Panc1 (cell line): ENCODE data around the gene RGS14. TPM values are rescaled to one million over a fixed set of nuclear protein-coding genes. Genes with fewer than 3 reads are reported as not detected.

Source experiments
- ATAC-seq: fragments of 200-7000 bp; cut with Tn5 transposase; 2 replicates; pipeline ENCODE4 v1.9.1; 2020; ENCODE audit warnings: mild to moderate bottlenecking, moderate library complexity
- BruUV-seq: library from RNA; stranded (reverse); fragments of 400-500 nt; replicated peaks from 2 replicates; lab custom pipeline; 2021; lab: Mats Ljungman, UMichigan
- CTCF ChIA-PET: fragments of 300-600 bp; sonication (Branson Sonifier 250); formaldehyde crosslinking; loops from one replicate; lab custom pipeline; 2022; ENCODE audit warnings: antibody characterized with exemption; lab: Charles Lee
- POLR2A ChIA-PET: fragments of 300-600 bp; sonication (Branson Sonifier 250); formaldehyde crosslinking; loops from one replicate; lab custom pipeline; 2022; ENCODE audit warnings: antibody characterized with exemption; lab: Charles Lee
- DNase-seq: peaks from one replicate; pipeline ENCODE4 v3.0.0-alpha.2; 2010; ENCODE audit warnings: low read depth, low spot score
- H3K27ac ChIP-seq: 2 replicates; pipeline ENCODE4 v1.5.1; 2011; ENCODE audit warnings: mild to moderate bottlenecking, low read length, inconsistent platforms
- H3K27me3 ChIP-seq: fragments of 200-500 bp; sonication (Bioruptor generic); 2 replicates; pipeline ENCODE4 v1.6.0; 2014; ENCODE audit warnings: low read length, inconsistent platforms; ENCODE audit not compliant: control insufficient read depth, insufficient read depth
- H3K36me3 ChIP-seq: fragments of 200-500 bp; sonication (Bioruptor generic); 2 replicates; pipeline ENCODE4 v1.5.1; 2014; ENCODE audit warnings: inconsistent platforms, mild to moderate bottlenecking, low read length, moderate library complexity; ENCODE audit not compliant: control insufficient read depth, insufficient read depth
- H3K4me1 ChIP-seq: 2 replicates; pipeline ENCODE4 v1.5.1; 2011; ENCODE audit warnings: inconsistent platforms, mild to moderate bottlenecking, low read length, moderate library complexity; ENCODE audit not compliant: control insufficient read depth, insufficient read depth
- H3K4me3 ChIP-seq, 2 experiments: 2 replicates each; pipeline ENCODE4 v1.5.1; 2011 to 2012; ENCODE audit warnings: low read depth in 2 of 2, low read length in 2 of 2, mild to moderate bottlenecking in 2 of 2, inconsistent platforms in 1 of 2, moderate library complexity in 1 of 2
- H3K9me3 ChIP-seq: fragments of 200-500 bp; sonication (Bioruptor generic); 2 replicates; pipeline ENCODE4 v1.5.1; 2014; ENCODE audit warnings: low read depth, mild to moderate bottlenecking, inconsistent platforms, low read length, moderate library complexity; ENCODE audit not compliant: control insufficient read depth, insufficient read depth
- CTCF ChIP-seq: fragments of 450-650 bp; IDR thresholded peaks from 2 replicates; pipeline ENCODE4 v1.5.1; 2017; ENCODE audit warnings: mild to moderate bottlenecking
- POLR2AphosphoS5 ChIP-seq: IDR thresholded peaks from 2 replicates; pipeline ENCODE4 v1.6.1; 2012; ENCODE audit warnings: mild to moderate bottlenecking, low read depth, low read length, moderate library complexity
- SIN3A ChIP-seq: IDR thresholded peaks from 2 replicates; pipeline ENCODE4 v1.6.1; 2012; ENCODE audit warnings: low read depth, mild to moderate bottlenecking, low read length, moderate library complexity, borderline replicate concordance; ENCODE audit not compliant: insufficient read depth
- TCF7L2 ChIP-seq: IDR thresholded peaks from 2 replicates; pipeline ENCODE4 v1.6.1; 2011; ENCODE audit warnings: mild to moderate bottlenecking, low read depth, low read length, inconsistent platforms
- in situ Hi-C: cut with HindIII; loops from 2 replicates; pipeline ENCODE4 v1.10.0; 2016; ENCODE audit warnings: low sequenced_read_pairs, low pct_unique_long_range_greater_than_20kb
- intact Hi-C: fragments of 100-400 bp; cut with micrococcal nuclease; formaldehyde crosslinking; loops from one replicate; pipeline ENCODE4 v1.10.0; 2022; ENCODE audit not compliant: unreplicated experiment
- total RNA-seq: library from RNA; stranded (reverse); gene quantifications from one replicate; pipeline ENCODE4 v1.2.1, GENCODE V29; 2021; ENCODE audit not compliant: unreplicated experiment
- TF ChIP-seq, protein P1 (sequence below), 2 experiments: IDR thresholded peaks; 2 replicates each; pipeline ENCODE4 v1.6.1; 2011 to 2012; ENCODE audit warnings: low read depth in 2 of 2, control low read depth in 1 of 2, low read length in 1 of 2, mild to moderate bottlenecking in 1 of 2, moderate library complexity in 1 of 2; ENCODE audit not compliant: insufficient read depth in 1 of 2

The RGS14 gene
- total RNA-seq, 1 experiment from 2014 or later: 13.5 TPM

GRCh38 chr5:177346820-177347219, 10.9 kb upstream of the RGS14 start:
- peaks cover 23% of the 10 kb centered on the region for H3K4me1 ChIP-seq
- H3K9me3 ChIP-seq: no peaks in the 10 kb centered on the region
- CTCF ChIA-PET: no interaction called here
- H3K4me3 ChIP-seq: no peak overlapping the region
- peaks cover under 1% of the 10 kb centered on the region; the same call in 1 of the 2 replicates for H3K36me3 ChIP-seq
- no TSS peak for BruUV-seq
- intact Hi-C loops: no loop called here
- DNase-seq: no peak
- no peak for ATAC-seq
- no peak for TF ChIP-seq CTCF
- TF ChIP-seq, protein P1, sequence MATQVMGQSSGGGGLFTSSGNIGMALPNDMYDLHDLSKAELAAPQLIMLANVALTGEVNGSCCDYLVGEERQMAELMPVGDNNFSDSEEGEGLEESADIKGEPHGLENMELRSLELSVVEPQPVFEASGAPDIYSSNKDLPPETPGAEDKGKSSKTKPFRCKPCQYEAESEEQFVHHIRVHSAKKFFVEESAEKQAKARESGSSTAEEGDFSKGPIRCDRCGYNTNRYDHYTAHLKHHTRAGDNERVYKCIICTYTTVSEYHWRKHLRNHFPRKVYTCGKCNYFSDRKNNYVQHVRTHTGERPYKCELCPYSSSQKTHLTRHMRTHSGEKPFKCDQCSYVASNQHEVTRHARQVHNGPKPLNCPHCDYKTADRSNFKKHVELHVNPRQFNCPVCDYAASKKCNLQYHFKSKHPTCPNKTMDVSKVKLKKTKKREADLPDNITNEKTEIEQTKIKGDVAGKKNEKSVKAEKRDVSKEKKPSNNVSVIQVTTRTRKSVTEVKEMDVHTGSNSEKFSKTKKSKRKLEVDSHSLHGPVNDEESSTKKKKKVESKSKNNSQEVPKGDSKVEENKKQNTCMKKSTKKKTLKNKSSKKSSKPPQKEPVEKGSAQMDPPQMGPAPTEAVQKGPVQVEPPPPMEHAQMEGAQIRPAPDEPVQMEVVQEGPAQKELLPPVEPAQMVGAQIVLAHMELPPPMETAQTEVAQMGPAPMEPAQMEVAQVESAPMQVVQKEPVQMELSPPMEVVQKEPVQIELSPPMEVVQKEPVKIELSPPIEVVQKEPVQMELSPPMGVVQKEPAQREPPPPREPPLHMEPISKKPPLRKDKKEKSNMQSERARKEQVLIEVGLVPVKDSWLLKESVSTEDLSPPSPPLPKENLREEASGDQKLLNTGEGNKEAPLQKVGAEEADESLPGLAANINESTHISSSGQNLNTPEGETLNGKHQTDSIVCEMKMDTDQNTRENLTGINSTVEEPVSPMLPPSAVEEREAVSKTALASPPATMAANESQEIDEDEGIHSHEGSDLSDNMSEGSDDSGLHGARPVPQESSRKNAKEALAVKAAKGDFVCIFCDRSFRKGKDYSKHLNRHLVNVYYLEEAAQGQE (IDR thresholded peaks at IDR 0.05; ENCODE audit: insufficient read depth in 1 of 2, low read depth in 2 of 2, low read length in 1 of 2): no peak
- TF ChIP-seq POLR2AphosphoS5: no peak
- no peak for TF ChIP-seq TCF7L2
- TF ChIP-seq SIN3A: no peak
- POLR2A ChIA-PET: interaction anchor here (0.6 kb wide), 3 partner anchors 67 to 343 kb away, joined by 4 to 6 read pairs (median 4); no protein-coding TSS in a partner anchor
- in situ Hi-C loops: no loop called here
- no peak overlapping the region for H3K27ac ChIP-seq
- no peaks in the 10 kb centered on the region for H3K27me3 ChIP-seq

GRCh38 chr5:177347699-177348098, 10.0 kb upstream of the RGS14 start:
- ChIA-PET POLR2A (no interaction called here), CTCF (no interaction called here)
- Histone ChIP-seq H3K27me3 (no peaks in the 10 kb centered on the region), H3K27ac (no peak overlapping the region), H3K4me1 (peaks cover 23% of the 10 kb centered on the region), H3K36me3 (no peaks in the 10 kb centered on the region), H3K9me3 (no peaks in the 10 kb centered on the region), H3K4me3 (no peak overlapping the region)
- intact Hi-C loops (no loop called here), in situ Hi-C loops (no loop called here)
- BruUV-seq: TSS peak; percentile 7
- DNase-seq (no peak), ATAC-seq (no peak)
- TF ChIP-seq SIN3A: no peak
- TF ChIP-seq, protein P1 (IDR thresholded peaks at IDR 0.05; ENCODE audit: insufficient read depth in 1 of 2, low read depth in 2 of 2, low read length in 1 of 2): no peak
- TF ChIP-seq POLR2AphosphoS5: no peak
- TF ChIP-seq TCF7L2: no peak
- TF ChIP-seq CTCF: no peak
